GM19467 (cell line): ENCODE data around the gene GBP6.
"Not testable (repeated sequence)": the region's sequence is repeated elsewhere in the genome, so short reads cannot be mapped to it uniquely, and the experiment has no call there.

Experiments used
- ATAC-seq: cut with Tn5 transposase; IDR thresholded peaks from one replicate; pipeline ENCODE4 v1.9.1; 2021; ENCODE audit warnings: mild to moderate bottlenecking, moderate library complexity; ENCODE audit not compliant: unreplicated experiment

The GBP6 gene, protein sequence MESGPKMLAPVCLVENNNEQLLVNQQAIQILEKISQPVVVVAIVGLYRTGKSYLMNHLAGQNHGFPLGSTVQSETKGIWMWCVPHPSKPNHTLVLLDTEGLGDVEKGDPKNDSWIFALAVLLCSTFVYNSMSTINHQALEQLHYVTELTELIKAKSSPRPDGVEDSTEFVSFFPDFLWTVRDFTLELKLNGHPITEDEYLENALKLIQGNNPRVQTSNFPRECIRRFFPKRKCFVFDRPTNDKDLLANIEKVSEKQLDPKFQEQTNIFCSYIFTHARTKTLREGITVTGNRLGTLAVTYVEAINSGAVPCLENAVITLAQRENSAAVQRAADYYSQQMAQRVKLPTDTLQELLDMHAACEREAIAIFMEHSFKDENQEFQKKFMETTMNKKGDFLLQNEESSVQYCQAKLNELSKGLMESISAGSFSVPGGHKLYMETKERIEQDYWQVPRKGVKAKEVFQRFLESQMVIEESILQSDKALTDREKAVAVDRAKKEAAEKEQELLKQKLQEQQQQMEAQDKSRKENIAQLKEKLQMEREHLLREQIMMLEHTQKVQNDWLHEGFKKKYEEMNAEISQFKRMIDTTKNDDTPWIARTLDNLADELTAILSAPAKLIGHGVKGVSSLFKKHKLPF

GRCh38 chr1:89363638-89364536 lies at the start of gene GBP6:
Gene GBP6, plus strand, starts transcription at chr1:89364059. Its CDS starts 4,493 bp downstream, at chr1:89368552.
- ATAC-seq, result no peak

GRCh38 chr1:89322402-89322801 lies 41.5 kb upstream of the GBP6 start:
- ATAC-seq, result no peak

- ATAC-seq, result no peak
Observed at GRCh38 chr1:89331890-89332289, 32.0 kb upstream of the GBP6 start.

GRCh38 chr1:89332461-89332860 lies 31.4 kb upstream of the GBP6 start:
- no peak for ATAC-seq

- no peak for ATAC-seq
Observed at GRCh38 chr1:89335486-89335885, 28.4 kb upstream of the GBP6 start.

DNA sequence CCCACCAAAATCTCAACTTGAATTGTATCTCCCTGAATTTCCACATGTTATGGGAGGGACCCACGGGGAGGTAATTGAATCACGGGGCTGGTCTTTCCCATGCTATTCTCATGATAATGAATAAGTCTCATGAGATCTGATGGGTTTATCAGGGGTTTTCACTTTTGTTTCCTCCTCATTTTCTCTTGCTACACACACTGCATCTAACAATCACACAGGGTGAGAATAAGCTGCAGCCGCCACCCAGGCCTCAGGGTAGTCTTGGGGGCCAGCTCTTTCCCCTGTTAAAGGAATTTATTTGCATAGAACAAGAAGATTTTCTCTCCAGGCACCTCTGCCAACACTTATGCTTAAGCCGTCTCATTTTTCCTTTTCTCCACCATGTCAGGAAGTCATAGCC lies 26.0 kb upstream of the GBP6 start:
- no peak for ATAC-seq

- ATAC-seq, result no peak
Observed at GRCh38 chr1:89339039-89339438, 24.8 kb upstream of the GBP6 start.

GRCh38 chr1:89345479-89345878 lies 18.4 kb upstream of the GBP6 start:
- ATAC-seq, result not testable (repeated sequence)

- ATAC-seq, result no peak
Observed at GRCh38 chr1:89347296-89347695, 16.6 kb upstream of the GBP6 start.

GRCh38 chr1:89350298-89350697 lies 13.6 kb upstream of the GBP6 start:
- no peak for ATAC-seq

GRCh38 chr1:89351597-89352311 lies 12.1 kb upstream of the GBP6 start:
- no peak for ATAC-seq

- no peak for ATAC-seq
Observed at GRCh38 chr1:89352421-89352820, 11.4 kb upstream of the GBP6 start.

DNA sequence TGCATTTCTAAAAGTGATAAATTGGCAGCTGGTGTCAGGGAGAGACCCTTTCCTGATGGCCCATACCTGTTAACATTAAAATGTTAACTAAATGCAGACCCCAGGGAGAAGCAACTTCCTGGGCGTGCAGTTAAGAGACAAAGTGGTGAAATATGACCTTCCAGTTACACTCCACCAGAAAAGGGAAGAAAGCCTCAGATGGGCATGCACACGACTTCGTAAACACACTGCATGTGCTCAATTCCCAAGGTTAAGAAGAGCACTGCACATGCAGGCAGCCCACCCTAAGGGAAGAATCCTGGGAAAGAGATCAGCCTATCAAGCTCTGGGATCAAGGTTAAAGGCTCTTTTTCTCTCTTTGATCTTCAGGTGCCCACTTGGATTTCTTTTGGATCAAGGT lies 9.7 kb upstream of the GBP6 start:
- ATAC-seq, result no peak

DNA sequence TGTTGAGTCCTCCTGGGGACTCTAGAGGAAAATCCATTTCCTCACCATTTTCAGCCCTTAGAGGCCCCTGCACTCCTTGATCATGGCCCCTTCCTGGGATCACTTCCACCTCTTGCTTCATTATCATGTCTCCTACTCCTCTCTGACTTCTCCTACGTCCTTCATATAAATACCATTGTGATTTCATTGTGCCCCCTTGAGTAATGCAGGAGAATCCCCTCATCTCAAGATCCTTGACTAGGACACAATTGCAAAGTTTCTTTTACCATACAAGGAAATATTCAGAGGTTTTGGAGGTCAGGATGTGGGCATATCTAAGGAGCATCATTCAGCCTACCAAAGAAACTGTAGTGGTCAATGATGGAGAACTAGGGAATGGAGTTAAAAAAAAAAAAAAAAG lies 8.8 kb upstream of the GBP6 start:
- no peak for ATAC-seq

DNA sequence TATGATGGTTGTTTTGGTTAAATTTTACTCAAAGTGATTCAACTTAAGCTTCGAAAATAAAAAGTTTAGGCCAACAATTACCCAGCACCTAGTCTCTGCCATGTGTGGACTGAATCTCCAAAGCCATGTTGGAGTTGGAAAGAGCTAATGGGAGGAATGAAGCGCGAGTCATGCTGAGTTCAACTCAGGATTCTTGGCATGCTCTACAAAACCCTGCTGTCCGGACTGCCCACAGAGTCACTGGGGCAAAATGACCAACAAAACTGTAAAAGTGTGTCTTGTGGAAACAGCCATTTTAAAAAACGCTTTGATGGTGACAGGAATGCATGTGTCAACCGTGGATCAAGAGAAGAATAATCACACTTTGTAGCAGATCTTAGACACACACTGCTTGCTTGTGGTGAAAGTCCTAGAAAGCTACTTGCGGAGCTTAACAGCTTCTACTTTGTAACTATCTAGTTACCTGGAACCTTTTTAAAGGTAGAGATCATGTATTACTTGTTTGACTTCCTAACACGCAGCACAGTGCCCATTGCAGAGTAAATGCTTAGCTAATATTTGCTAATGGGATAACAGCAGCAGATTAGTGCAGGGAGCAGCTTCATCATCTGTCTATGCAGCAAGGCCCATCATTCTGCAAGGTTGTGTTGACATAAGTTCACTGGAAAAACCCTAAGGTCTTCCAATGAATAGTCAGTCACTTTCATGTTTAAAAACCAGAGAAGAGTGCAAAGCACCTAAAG lies 7.0 kb upstream of the GBP6 start:
- ATAC-seq, result no peak

DNA sequence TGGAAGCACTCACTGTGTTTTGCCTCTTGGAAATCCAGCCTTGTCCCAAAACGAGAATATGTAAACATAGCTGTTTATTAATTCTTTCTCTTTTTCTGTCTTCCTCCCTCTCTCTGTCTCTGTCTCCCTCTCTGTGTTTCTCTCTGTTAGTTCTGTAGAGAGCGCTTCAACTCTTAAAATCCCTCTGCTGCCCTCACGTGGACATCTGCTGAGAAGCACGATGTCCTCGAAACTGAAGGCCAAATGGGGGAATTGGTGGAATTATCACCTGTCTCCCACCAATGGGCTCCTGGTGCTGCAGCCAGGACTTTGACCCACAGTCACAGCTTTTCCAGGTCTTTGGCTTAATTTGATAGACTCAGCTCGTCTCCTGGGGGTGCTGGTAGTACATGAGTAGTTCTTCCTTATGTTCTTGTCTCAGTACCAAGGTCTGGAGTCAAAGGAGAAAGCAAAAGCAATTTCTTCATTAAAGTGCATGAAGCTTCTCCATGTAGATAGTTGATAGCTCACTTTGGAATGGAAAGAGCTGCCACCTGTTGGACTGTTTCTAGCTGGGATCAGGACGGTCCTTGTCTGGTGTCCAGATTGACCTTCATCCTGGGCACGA lies 5.5 kb upstream of the GBP6 start:
- ATAC-seq, result peak; percentile 55

DNA sequence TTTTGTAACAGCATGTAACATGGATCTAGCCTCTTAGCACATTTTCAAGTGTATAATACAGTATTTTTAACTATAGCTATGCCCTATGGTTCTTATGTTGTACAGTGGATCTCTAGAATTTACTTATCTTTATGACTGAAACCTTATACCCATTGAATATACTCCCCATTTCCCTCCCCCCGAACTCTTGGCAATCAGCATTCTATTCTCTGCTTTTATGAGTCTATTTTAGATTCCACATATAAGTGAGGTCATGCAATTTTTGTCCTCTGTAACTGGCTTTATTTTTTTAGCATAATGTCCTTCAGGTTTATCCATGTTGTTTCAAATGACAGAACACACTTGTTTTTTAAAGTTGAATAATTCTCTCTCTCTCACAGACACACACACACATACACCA lies 3.1 kb upstream of the GBP6 start:
- no peak for ATAC-seq

DNA sequence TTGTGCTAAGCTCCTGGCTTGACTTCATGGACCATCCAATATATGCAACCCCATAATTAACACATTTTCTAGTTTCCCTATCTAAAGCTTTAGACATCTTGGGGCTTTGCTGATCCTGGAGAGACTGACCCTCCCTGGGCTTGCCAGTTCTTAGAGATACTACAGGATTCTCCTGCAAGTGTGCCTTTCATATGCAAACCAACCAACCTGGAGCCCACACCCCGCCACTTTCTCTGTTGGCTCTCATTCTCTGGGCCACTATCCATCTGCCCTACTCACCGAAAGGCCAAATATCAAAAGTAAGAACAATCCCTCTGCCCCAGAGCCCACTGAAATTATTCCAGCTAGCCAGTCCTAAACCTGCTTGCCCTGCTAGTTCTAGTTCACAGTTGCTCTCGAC lies 2.2 kb upstream of the GBP6 start:
- ATAC-seq, result no peak

- peak; percentile 71 for ATAC-seq
Observed at GRCh38 chr1:89363196-89363595, 663 bp upstream of the GBP6 start.
